ENCODE data around the gene ABCA5.

ABCA5 gene

GRCh38 chr17:69232650-69233049 is 94.3 kb downstream of the ABCA5 start:
- Histone ChIP-seq H3K36me3 (replicated peaks) (no peaks in the 10 kb centered on the region), H3K4me1 (no peaks in the 10 kb centered on the region), H3K4me3 (no peak overlapping the region), H3K9me3 (no peaks in the 10 kb centered on the region), H3K27me3 (ENCODE audit: low read depth) (no peaks in the 10 kb centered on the region)
- in situ Hi-C loops (cut with MboI; ENCODE audit: low sequenced_read_pairs), result no loop called here
- DNase-seq (ENCODE audit: low spot score in 2 of 2), result no peak

GRCh38 chr17:69231521-69231920 is 95.4 kb downstream of the ABCA5 start:
- H3K27me3 ChIP-seq (ENCODE audit: low read depth), result no peaks in the 10 kb centered on the region
- H3K9me3 ChIP-seq, result no peaks in the 10 kb centered on the region
- no peaks in the 10 kb centered on the region for H3K36me3 ChIP-seq (replicated peaks)
- in situ Hi-C loops (cut with MboI; ENCODE audit: low sequenced_read_pairs), result no loop called here
- H3K4me1 ChIP-seq, result no peaks in the 10 kb centered on the region
- H3K4me3 ChIP-seq, result no peak overlapping the region
- no peak for DNase-seq (ENCODE audit: low spot score in 2 of 2)

GRCh38 chr17:69230939-69231338 is 96.0 kb downstream of the ABCA5 start:
- H3K4me1 ChIP-seq, result no peaks in the 10 kb centered on the region
- DNase-seq (ENCODE audit: low spot score in 2 of 2), result no peak
- in situ Hi-C loops (cut with MboI; ENCODE audit: low sequenced_read_pairs), result no loop called here
- H3K36me3 ChIP-seq (replicated peaks), result no peaks in the 10 kb centered on the region
- no peaks in the 10 kb centered on the region for H3K9me3 ChIP-seq
- no peak overlapping the region for H3K4me3 ChIP-seq
- no peaks in the 10 kb centered on the region for H3K27me3 ChIP-seq (ENCODE audit: low read depth)

- no peaks in the 10 kb centered on the region for H3K27me3 ChIP-seq (ENCODE audit: low read depth)
- DNase-seq (ENCODE audit: low spot score in 2 of 2), result no peak
- H3K36me3 ChIP-seq (replicated peaks), result no peaks in the 10 kb centered on the region
- H3K4me1 ChIP-seq, result no peaks in the 10 kb centered on the region
- H3K4me3 ChIP-seq, result no peak within 1 kb of the TSS
- no peaks in the 10 kb centered on the region for H3K9me3 ChIP-seq
- in situ Hi-C loops (cut with MboI; ENCODE audit: low sequenced_read_pairs), result no loop called here
Observed at GRCh38 chr17:69228576-69228975, 98.4 kb downstream of the ABCA5 start, which contains the start of gene ABCA10. TSS of gene ABCA10 (minus strand) at chr17:69228824. CDS start at chr17:69225358, 3,466 bp downstream.

GRCh38 chr17:69228018-69228417 is 98.9 kb downstream of the ABCA5 start:
- in situ Hi-C loops (cut with MboI; ENCODE audit: low sequenced_read_pairs), result no loop called here
- Histone ChIP-seq H3K4me3 (no peak overlapping the region), H3K36me3 (replicated peaks) (no peaks in the 10 kb centered on the region), H3K9me3 (no peaks in the 10 kb centered on the region), H3K27me3 (ENCODE audit: low read depth) (no peaks in the 10 kb centered on the region), H3K4me1 (no peaks in the 10 kb centered on the region)
- no peak for DNase-seq (ENCODE audit: low spot score in 2 of 2)

- no peaks in the 10 kb centered on the region for H3K9me3 ChIP-seq
- no peaks in the 10 kb centered on the region for H3K36me3 ChIP-seq (replicated peaks)
- no peaks in the 10 kb centered on the region for H3K27me3 ChIP-seq (ENCODE audit: low read depth)
- in situ Hi-C loops (cut with MboI; ENCODE audit: low sequenced_read_pairs), result no loop called here
- DNase-seq (ENCODE audit: low spot score in 2 of 2), result no peak
- no peak overlapping the region for H3K4me3 ChIP-seq
- no peaks in the 10 kb centered on the region for H3K4me1 ChIP-seq
Observed at GRCh38 chr17:69227541-69227940, 99.4 kb downstream of the ABCA5 start.

- Histone ChIP-seq H3K36me3 (replicated peaks) (no peaks in the 10 kb centered on the region), H3K9me3 (no peaks in the 10 kb centered on the region), H3K4me1 (no peaks in the 10 kb centered on the region), H3K27me3 (ENCODE audit: low read depth) (no peaks in the 10 kb centered on the region; the same call in 1 of the 2 replicates), H3K4me3 (no peak overlapping the region)
- in situ Hi-C loops (cut with MboI; ENCODE audit: low sequenced_read_pairs), result no loop called here
- no peak for DNase-seq (ENCODE audit: low spot score in 2 of 2)
Observed at GRCh38 chr17:69223809-69224208, 103.1 kb downstream of the ABCA5 start.

GRCh38 chr17:69222707-69223258 is 104.2 kb downstream of the ABCA5 start:
- H3K9me3 ChIP-seq, result no peaks in the 10 kb centered on the region
- H3K27me3 ChIP-seq (ENCODE audit: low read depth), result no peaks in the 10 kb centered on the region; the same call in 1 of the 2 replicates
- no peak for DNase-seq (ENCODE audit: low spot score in 2 of 2)
- no peaks in the 10 kb centered on the region for H3K36me3 ChIP-seq (replicated peaks)
- no peaks in the 10 kb centered on the region for H3K4me1 ChIP-seq
- in situ Hi-C loops (cut with MboI; ENCODE audit: low sequenced_read_pairs), result no loop called here
- no peak overlapping the region for H3K4me3 ChIP-seq

GRCh38 chr17:69220098-69220497 is 106.8 kb downstream of the ABCA5 start:
- DNase-seq (ENCODE audit: low spot score in 2 of 2), result no peak
- in situ Hi-C loops (cut with MboI; ENCODE audit: low sequenced_read_pairs), result no loop called here
- no peaks in the 10 kb centered on the region for H3K4me1 ChIP-seq
- H3K9me3 ChIP-seq, result no peaks in the 10 kb centered on the region
- H3K4me3 ChIP-seq, result no peak overlapping the region
- no peaks in the 10 kb centered on the region; the same call in 1 of the 2 replicates for H3K27me3 ChIP-seq (ENCODE audit: low read depth)
- no peaks in the 10 kb centered on the region for H3K36me3 ChIP-seq (replicated peaks)

GRCh38 chr17:69218986-69219385 is 107.9 kb downstream of the ABCA5 start:
- Histone ChIP-seq H3K27me3 (ENCODE audit: low read depth) (no peaks in the 10 kb centered on the region; the same call in 1 of the 2 replicates), H3K9me3 (no peaks in the 10 kb centered on the region), H3K36me3 (replicated peaks) (no peaks in the 10 kb centered on the region), H3K4me3 (no peak overlapping the region), H3K4me1 (no peaks in the 10 kb centered on the region)
- in situ Hi-C loops (cut with MboI; ENCODE audit: low sequenced_read_pairs), result no loop called here
- no peak for DNase-seq (ENCODE audit: low spot score in 2 of 2)

GRCh38 chr17:69213059-69213813 is 113.7 kb downstream of the ABCA5 start:
- Histone ChIP-seq H3K4me1 (no peaks in the 10 kb centered on the region), H3K9me3 (no peaks in the 10 kb centered on the region), H3K4me3 (no peak overlapping the region), H3K36me3 (replicated peaks) (no peaks in the 10 kb centered on the region), H3K27me3 (ENCODE audit: low read depth) (no peaks in the 10 kb centered on the region)
- DNase-seq (ENCODE audit: low spot score in 2 of 2), result peak in 1 of 2 experiments; percentile 23
- in situ Hi-C loops (cut with MboI; ENCODE audit: low sequenced_read_pairs), result no loop called here

- Histone ChIP-seq H3K9me3 (no peaks in the 10 kb centered on the region), H3K27me3 (ENCODE audit: low read depth) (no peaks in the 10 kb centered on the region), H3K36me3 (replicated peaks) (no peaks in the 10 kb centered on the region), H3K4me3 (no peak overlapping the region), H3K4me1 (no peaks in the 10 kb centered on the region)
- in situ Hi-C loops (cut with MboI; ENCODE audit: low sequenced_read_pairs), result no loop called here
- no peak for DNase-seq (ENCODE audit: low spot score in 2 of 2)
Observed at GRCh38 chr17:69208640-69209039, 118.3 kb downstream of the ABCA5 start.

GRCh38 chr17:69207151-69207550 is 119.8 kb downstream of the ABCA5 start:
- no peaks in the 10 kb centered on the region for H3K9me3 ChIP-seq
- in situ Hi-C loops (cut with MboI; ENCODE audit: low sequenced_read_pairs), result no loop called here

GRCh38 chr17:69198238-69198637 is 128.7 kb downstream of the ABCA5 start:
- no peak for DNase-seq (ENCODE audit: low spot score in 2 of 2)
- H3K27me3 ChIP-seq (ENCODE audit: low read depth), result no peaks in the 10 kb centered on the region
- H3K36me3 ChIP-seq (replicated peaks), result no peaks in the 10 kb centered on the region
- H3K4me1 ChIP-seq, result no peaks in the 10 kb centered on the region
- in situ Hi-C loops (cut with MboI; ENCODE audit: low sequenced_read_pairs), result no loop called here
- no peak overlapping the region for H3K4me3 ChIP-seq
- no peaks in the 10 kb centered on the region for H3K9me3 ChIP-seq

More at GRCh38 chr17:69207151-69207550, 119.8 kb downstream of the ABCA5 start:
- no peaks in the 10 kb centered on the region for H3K27me3 ChIP-seq (ENCODE audit: low read depth)
- no peaks in the 10 kb centered on the region for H3K36me3 ChIP-seq (replicated peaks)
- H3K4me3 ChIP-seq, result no peak overlapping the region
- H3K4me1 ChIP-seq, result no peaks in the 10 kb centered on the region
- DNase-seq (ENCODE audit: low spot score in 2 of 2), result no peak

Measured in HAP-1 (cell line).